Measurements from ENCODE around the gene LPP. TPM values are rescaled to one million over a fixed set of nuclear protein-coding genes. Genes with fewer than 3 reads are reported as not detected.

The LPP gene
- polyA plus RNA-seq, 1 donor (not counting 4 experiments of a cell fraction or from before 2014, with no cell fraction given), result 16.0 TPM

- TF ChIP-seq EZH2 (IDR thresholded peaks at IDR 0.05; ENCODE audit: low read length) (no peak), CTCF (optimal IDR thresholded peaks at IDR 0.05 in 1 of 3, IDR thresholded peaks at IDR 0.05 in 1 of 3, conservative IDR thresholded peaks at IDR 0.05 in 1 of 3; ENCODE audit: extremely low read depth in 1 of 3, insufficient read depth in 2 of 3, low read length in 3 of 3) (no peak)
- no peaks in the 10 kb centered on the region for H4K20me1 ChIP-seq (ENCODE audit: control insufficient read depth, extremely low read depth, insufficient read depth, low read length)
- H3K79me2 ChIP-seq (ENCODE audit: control insufficient read depth, insufficient read depth, low read length), result peaks cover 25% of the 10 kb centered on the region
Measured at GRCh38 chr3:188234132-188234531, 80.2 kb downstream of the LPP start.

GRCh38 chr3:188236271-188236670 lies 82.3 kb downstream of the LPP start:
- no peak overlapping the region for H2AFZ ChIP-seq (ENCODE audit: control insufficient read depth, low read length)
- H3K27ac ChIP-seq (ENCODE audit: control insufficient read depth, insufficient read depth, low read length), result no peak overlapping the region
- peaks cover 23% of the 10 kb centered on the region for H3K79me2 ChIP-seq (ENCODE audit: control insufficient read depth, insufficient read depth, low read length)
- H3K4me1 ChIP-seq (ENCODE audit: control insufficient read depth, extremely low read depth, insufficient read depth, low read length), result no peaks in the 10 kb centered on the region
- no peaks in the 10 kb centered on the region for H3K9me1 ChIP-seq (ENCODE audit: control insufficient read depth, extremely low read depth, insufficient read depth, low read length)
- TF ChIP-seq CTCF (optimal IDR thresholded peaks at IDR 0.05 in 1 of 3, IDR thresholded peaks at IDR 0.05 in 1 of 3, conservative IDR thresholded peaks at IDR 0.05 in 1 of 3; ENCODE audit: extremely low read depth in 1 of 3, insufficient read depth in 2 of 3, low read length in 3 of 3), result no peak
- TF ChIP-seq EZH2 (IDR thresholded peaks at IDR 0.05; ENCODE audit: low read length), result no peak
- no peak for FAIRE-seq
- dilution Hi-C loops (cut with MboI; ENCODE audit: extremely low pct_ligation_motif_present, low sequenced_read_pairs), result no loop called here
- H3K4me3 ChIP-seq (ENCODE audit: control insufficient read depth in 2 of 3, extremely low read depth in 1 of 3, insufficient read depth in 2 of 3, low read depth in 1 of 3, low read length in 3 of 3), result no peak overlapping the region
- peaks cover 0 to 7% of the 10 kb centered on the region in 2 experiments for H3K36me3 ChIP-seq (ENCODE audit: control insufficient read depth in 2 of 2, extremely low read depth in 1 of 2, insufficient read depth in 2 of 2, low read length in 2 of 2)
- no peak for DNase-seq (ENCODE audit: low read depth, low spot score)
- H3K27me3 ChIP-seq (ENCODE audit: control insufficient read depth, extremely low read depth, insufficient read depth, low read length), result no peaks in the 10 kb centered on the region
- H3K4me2 ChIP-seq (ENCODE audit: control insufficient read depth, extremely low read depth, insufficient read depth, low read depth, low read length), result no peak overlapping the region
- H3K9me3 ChIP-seq (ENCODE audit: control insufficient read depth, low read depth, low read length), result no peaks in the 10 kb centered on the region
- H3K9ac ChIP-seq (ENCODE audit: control insufficient read depth, extremely low read depth, insufficient read depth, low read length), result no peak overlapping the region
- no peaks in the 10 kb centered on the region for H4K20me1 ChIP-seq (ENCODE audit: control insufficient read depth, extremely low read depth, insufficient read depth, low read length)

More at GRCh38 chr3:188234132-188234531, 80.2 kb downstream of the LPP start:
- Histone ChIP-seq H3K9me3 (ENCODE audit: control insufficient read depth, low read depth, low read length) (no peaks in the 10 kb centered on the region), H3K36me3 (ENCODE audit: control insufficient read depth in 2 of 2, extremely low read depth in 1 of 2, insufficient read depth in 2 of 2, low read length in 2 of 2) (peaks cover 0 to 7% of the 10 kb centered on the region in 2 experiments), H3K9ac (ENCODE audit: control insufficient read depth, extremely low read depth, insufficient read depth, low read length) (no peak overlapping the region), H3K4me2 (ENCODE audit: control insufficient read depth, extremely low read depth, insufficient read depth, low read depth, low read length) (no peak overlapping the region), H3K27ac (ENCODE audit: control insufficient read depth, insufficient read depth, low read length) (no peak overlapping the region), H3K9me1 (ENCODE audit: control insufficient read depth, extremely low read depth, insufficient read depth, low read length) (no peaks in the 10 kb centered on the region), H2AFZ (ENCODE audit: control insufficient read depth, low read length) (no peak overlapping the region), H3K4me3 (ENCODE audit: control insufficient read depth in 2 of 3, extremely low read depth in 1 of 3, insufficient read depth in 2 of 3, low read depth in 1 of 3, low read length in 3 of 3) (no peak overlapping the region), H3K27me3 (ENCODE audit: control insufficient read depth, extremely low read depth, insufficient read depth, low read length) (no peaks in the 10 kb centered on the region), H3K4me1 (ENCODE audit: control insufficient read depth, extremely low read depth, insufficient read depth, low read length) (no peaks in the 10 kb centered on the region)
- no peak for FAIRE-seq
- DNase-seq (ENCODE audit: low read depth, low spot score), result no peak
- dilution Hi-C loops (cut with MboI; ENCODE audit: extremely low pct_ligation_motif_present, low sequenced_read_pairs), result no loop called here

Data from keratinocyte (primary cell).